Right atrium auricular region (tissue), 2 donors: Measurements from ENCODE around the gene DCLRE1B. TPM values are rescaled to one million over a fixed set of nuclear protein-coding genes. Genes with fewer than 3 reads are reported as not detected.

ENCODE experiments used
- DNase-seq: peaks from one replicate; pipeline ENCODE4 v3.0.0-alpha.2; 2019; ENCODE audit warnings: low spot score
- H3K27ac ChIP-seq, 2 donors: fragments of 200-600 bp; sonication (generic); 1 replicate in 1 of 2; 2 replicates in 1 of 2; pipeline ENCODE4 v1.5.1; 2016 to 2019
- H3K27me3 ChIP-seq, 2 donors: fragments of 200-600 bp; sonication (generic); one replicate each; pipeline versions ENCODE4 v1.5.1 to v1.6.0; 2017 to 2019
- H3K36me3 ChIP-seq: fragments of 200-600 bp; sonication (generic); one replicate; pipeline ENCODE4 v1.5.1; 2016
- H3K4me1 ChIP-seq, 2 donors: fragments of 200-600 bp; sonication (generic); one replicate each; pipeline versions ENCODE4 v1.5.1 to v1.6.0; 2017 to 2019
- H3K4me3 ChIP-seq, 2 donors: fragments of 200-600 bp; sonication (generic); 1 replicate in 1 of 2; 2 replicates in 1 of 2; pipeline ENCODE4 v1.5.1; 2017 to 2019; ENCODE audit warnings: mild to moderate bottlenecking in 1 of 2, moderate library complexity in 1 of 2
- H3K9me3 ChIP-seq, 2 donors: fragments of 200-600 bp; sonication (generic); one replicate each; pipeline ENCODE4 v1.5.1; 2019
- CTCF ChIP-seq, 2 donors: fragments of 200-600 bp; sonication (generic); IDR thresholded peaks; one replicate each; pipeline ENCODE4 v1.5.1; 2019; ENCODE audit warnings: antibody characterized with exemption in 2 of 2
- total RNA-seq, 2 donors: library from RNA; depleted of rRNA; stranded (reverse); fragments of >200 nt; gene quantifications; one replicate each; pipeline ENCODE4 v1.1.0, GENCODE V29; 2016

Gene DCLRE1B
- total RNA-seq, 2 donors from 2014 or later = 1.4 to 2.4 TPM

DNA sequence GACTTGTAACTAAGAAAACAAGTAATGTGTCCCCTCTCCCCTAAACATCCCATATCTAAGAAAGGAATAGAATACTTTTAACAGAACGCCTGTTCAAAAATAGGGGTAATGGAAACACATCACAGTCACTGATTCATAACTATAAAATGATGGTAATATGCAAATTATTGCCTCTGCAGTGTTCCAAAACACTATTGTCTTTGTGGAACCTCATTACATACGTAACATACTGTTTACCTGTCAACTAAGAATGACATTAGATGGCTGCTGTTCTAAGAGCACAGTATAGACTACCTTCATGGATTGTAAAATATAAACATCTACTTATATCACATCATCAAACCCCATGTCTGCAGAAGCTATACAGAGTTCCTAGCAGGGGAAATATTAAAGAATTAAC, 14.3 kb upstream of the DCLRE1B start:
- Histone ChIP-seq H3K36me3 (peaks cover 12% of the 10 kb centered on the region), H3K4me3 (no peak overlapping the region), H3K27me3 (no peaks in the 10 kb centered on the region), H3K27ac (no peak overlapping the region), H3K4me1 (no peaks in the 10 kb centered on the region), H3K9me3 (no peaks in the 10 kb centered on the region)
- no peak for TF ChIP-seq CTCF (IDR thresholded peaks at IDR 0.05)
- DNase-seq = no peak

DNA sequence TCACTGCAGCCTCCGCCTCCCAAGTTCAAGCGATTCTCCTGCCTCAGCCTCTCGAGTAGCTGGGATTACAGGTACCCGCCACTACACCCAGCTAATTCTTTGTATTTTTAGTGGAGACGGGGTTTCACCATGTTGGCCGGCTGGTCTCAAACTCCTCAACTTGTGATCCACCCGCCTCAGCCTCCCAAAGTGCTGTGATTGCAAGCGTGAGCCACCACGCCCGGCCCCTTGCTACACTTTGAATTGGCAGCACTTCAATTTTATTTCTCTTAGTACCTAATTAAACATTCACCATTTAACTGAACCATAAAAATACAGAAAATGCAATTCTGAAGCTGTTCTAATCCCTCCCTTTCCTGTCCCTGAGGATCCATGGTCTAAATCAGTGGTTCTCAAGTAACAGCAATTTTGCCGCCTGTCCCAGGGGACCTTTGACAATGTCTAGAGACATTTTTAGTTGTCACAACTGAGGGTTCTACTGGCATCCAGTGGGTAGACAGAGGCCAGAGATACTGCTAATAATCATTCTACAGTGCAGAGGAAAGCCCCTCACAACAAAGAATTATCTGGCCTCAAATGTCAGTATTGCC, 13.4 kb upstream of the DCLRE1B start:
- DNase-seq = no peak
- Histone ChIP-seq H3K4me3 (no peak overlapping the region), H3K36me3 (peaks cover 21% of the 10 kb centered on the region), H3K27ac (no peak overlapping the region), H3K4me1 (no peaks in the 10 kb centered on the region), H3K9me3 (no peaks in the 10 kb centered on the region), H3K27me3 (no peaks in the 10 kb centered on the region)
- no peak for TF ChIP-seq CTCF (IDR thresholded peaks at IDR 0.05)

DNA sequence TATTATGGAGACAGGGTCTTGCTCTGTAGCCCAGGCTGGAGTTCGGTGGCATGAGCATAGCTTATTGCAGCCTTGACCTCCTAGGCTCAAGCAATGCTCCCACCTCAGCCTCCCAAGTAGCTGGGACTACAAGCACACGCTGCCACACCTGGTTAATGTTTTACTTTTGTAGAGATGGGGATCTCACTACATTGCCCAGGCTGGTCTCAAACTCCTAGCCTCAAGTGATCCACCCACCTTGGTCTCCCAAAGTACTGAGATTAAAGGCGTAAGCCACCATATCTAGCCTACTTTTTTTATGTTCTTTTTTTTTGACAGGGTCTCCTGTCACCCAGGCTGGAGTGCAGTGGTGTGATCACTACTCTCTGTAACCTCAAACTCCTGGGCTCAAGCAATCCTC, 11.9 kb upstream of the DCLRE1B start:
- no peak for DNase-seq
- no peak for TF ChIP-seq CTCF (IDR thresholded peaks at IDR 0.05)
- Histone ChIP-seq H3K36me3 (peaks cover 37% of the 10 kb centered on the region), H3K27me3 (no peaks in the 10 kb centered on the region), H3K27ac (no peak overlapping the region), H3K4me3 (no peak overlapping the region), H3K4me1 (no peaks in the 10 kb centered on the region), H3K9me3 (no peaks in the 10 kb centered on the region)

GRCh38 chr1:113895098-113895497, 10.0 kb upstream of the DCLRE1B start:
- H3K27me3 ChIP-seq = no peaks in the 10 kb centered on the region
- peaks cover 44% of the 10 kb centered on the region for H3K36me3 ChIP-seq
- no peak for TF ChIP-seq CTCF (IDR thresholded peaks at IDR 0.05)
- no peaks in the 10 kb centered on the region for H3K4me1 ChIP-seq
- no peak for DNase-seq
- H3K27ac ChIP-seq = no peak overlapping the region
- no peak overlapping the region for H3K4me3 ChIP-seq
- H3K9me3 ChIP-seq = no peaks in the 10 kb centered on the region

GRCh38 chr1:113895961-113896360, 9.2 kb upstream of the DCLRE1B start:
- Histone ChIP-seq H3K4me3 (no peak overlapping the region), H3K36me3 (peaks cover 53% of the 10 kb centered on the region), H3K27me3 (no peaks in the 10 kb centered on the region), H3K27ac (no peak overlapping the region), H3K4me1 (no peaks in the 10 kb centered on the region), H3K9me3 (no peaks in the 10 kb centered on the region)
- no peak for TF ChIP-seq CTCF (IDR thresholded peaks at IDR 0.05)
- no peak for DNase-seq

- Histone ChIP-seq H3K9me3 (no peaks in the 10 kb centered on the region), H3K36me3 (peaks cover 54% of the 10 kb centered on the region), H3K4me3 (no peak overlapping the region), H3K27ac (no peak overlapping the region), H3K27me3 (no peaks in the 10 kb centered on the region), H3K4me1 (peaks cover 0 to 2% of the 10 kb centered on the region in 2 donors)
- no peak for DNase-seq
- no peak for TF ChIP-seq CTCF (IDR thresholded peaks at IDR 0.05)
These were observed 6.8 kb upstream of the DCLRE1B start for GRCh38 chr1:113898241-113898814.
